GM23338 (cell line): ENCODE results near the gene TRIM27. TPM values are rescaled to one million over a fixed set of nuclear protein-coding genes. Genes with fewer than 3 reads are reported as not detected.

Experiments used
- ATAC-seq: fragments of 200-7000 bp; cut with Tn5 transposase; 3 replicates; pipeline ENCODE4 v1.9.1; 2020
- DNase-seq: peaks from one replicate; pipeline ENCODE4 v3.0.0-alpha.2; 2015; ENCODE audit warnings: low spot score
- H2AFZ ChIP-seq: fragments of 200-600 bp; sonication (generic); 2 replicates; pipeline ENCODE4 v1.8.0; 2016; ENCODE audit warnings: antibody characterized with exemption, mild to moderate bottlenecking, moderate library complexity
- H3F3A ChIP-seq: fragments of 200-600 bp; sonication (generic); replicated peaks from 2 replicates; pipeline ENCODE4 v1.8.0; 2017; ENCODE audit warnings: antibody characterized with exemption, mixed run types, low read depth
- H3K27ac ChIP-seq: fragments of 200-600 bp; sonication (generic); 2 replicates; pipeline ENCODE4 v1.6.1; 2016; ENCODE audit warnings: low read depth
- H3K27me3 ChIP-seq: fragments of 200-600 bp; sonication (generic); 2 replicates; pipeline ENCODE4 v1.8.0; 2016; ENCODE audit warnings: mild to moderate bottlenecking, mixed run types, moderate library complexity; ENCODE audit not compliant: insufficient read depth
- H3K36me3 ChIP-seq: fragments of 200-600 bp; sonication (generic); 2 replicates; pipeline ENCODE4 v1.8.0; 2016; ENCODE audit warnings: mild to moderate bottlenecking; ENCODE audit not compliant: insufficient read depth
- H3K4me1 ChIP-seq: fragments of 200-600 bp; sonication (generic); 2 replicates; pipeline ENCODE4 v1.8.0; 2016; ENCODE audit warnings: mild to moderate bottlenecking, moderate library complexity; ENCODE audit not compliant: insufficient read depth
- H3K4me2 ChIP-seq: fragments of 200-600 bp; sonication (generic); 2 replicates; pipeline ENCODE4 v1.7.1; 2017; ENCODE audit warnings: mixed run types
- H3K4me3 ChIP-seq: fragments of 200-600 bp; sonication (generic); 2 replicates; pipeline ENCODE4 v1.6.1; 2016; ENCODE audit warnings: mixed run types
- H3K79me2 ChIP-seq: fragments of 200-600 bp; sonication (generic); replicated peaks from 2 replicates; pipeline ENCODE4 v1.8.0; 2017; ENCODE audit warnings: mild to moderate bottlenecking; ENCODE audit not compliant: insufficient read depth
- H3K9me2 ChIP-seq: fragments of 200-600 bp; sonication (generic); 2 replicates; pipeline ENCODE4 v1.8.0; 2017; ENCODE audit not compliant: insufficient read depth
- H4K20me1 ChIP-seq: fragments of 200-600 bp; sonication (generic); replicated peaks from 2 replicates; pipeline ENCODE4 v1.8.0; 2017; ENCODE audit warnings: mild to moderate bottlenecking; ENCODE audit not compliant: insufficient read depth
- H3K27ac Mint-ChIP-seq: 2 replicates; pipeline ENCODE4 v1.8.0; 2020; ENCODE audit warnings: inconsistent platforms, mild to moderate bottlenecking, moderate library complexity, mixed read lengths
- H3K27me3 Mint-ChIP-seq: 3 replicates; pipeline ENCODE4 v1.8.0; 2022; ENCODE audit warnings: low read depth, mild to moderate bottlenecking, moderate library complexity, mixed read lengths, inconsistent platforms; ENCODE audit not compliant: insufficient read depth, poor library complexity
- H3K36me3 Mint-ChIP-seq: 3 replicates; pipeline ENCODE4 v1.8.0; 2021; ENCODE audit warnings: low read depth, mild to moderate bottlenecking, inconsistent platforms, moderate library complexity, mixed read lengths
- H3K4me1 Mint-ChIP-seq: 3 replicates; pipeline ENCODE4 v1.8.0; 2020; ENCODE audit warnings: mild to moderate bottlenecking, inconsistent platforms, mixed read lengths
- H3K4me3 Mint-ChIP-seq: 3 replicates; pipeline ENCODE4 v1.8.0; 2021; ENCODE audit warnings: moderate library complexity, mild to moderate bottlenecking, inconsistent platforms, mixed read lengths
- H3K9me3 Mint-ChIP-seq: 3 replicates; pipeline ENCODE4 v1.8.0; 2020; ENCODE audit warnings: moderate library complexity, mild to moderate bottlenecking, inconsistent platforms, mixed read lengths
- CREB1 ChIP-seq: fragments of 250-450 bp; sonication (Bioruptor Pico); IDR thresholded peaks from 2 replicates; pipeline ENCODE4 v1.5.0; 2020; ENCODE audit warnings: low read depth, mild to moderate bottlenecking, moderate library complexity
- ETS1 ChIP-seq: IDR thresholded peaks from 2 replicates; pipeline ENCODE4 v1.6.1; 2016; ENCODE audit warnings: antibody characterized with exemption
- EZH2 ChIP-seq: fragments of 200-600 bp; sonication (generic); IDR thresholded peaks from one replicate; pipeline ENCODE4 v1.8.0; 2017; ENCODE audit warnings: antibody characterized with exemption, mild to moderate bottlenecking, low read depth; ENCODE audit not compliant: unreplicated experiment
- EZH2phosphoT487 ChIP-seq: fragments of 200-600 bp; sonication (generic); IDR thresholded peaks from one replicate; pipeline ENCODE4 v1.8.1; 2018; ENCODE audit warnings: antibody characterized with exemption; ENCODE audit not compliant: unreplicated experiment
- JUNB ChIP-seq: IDR thresholded peaks from one replicate; pipeline ENCODE4 v1.6.1; 2016; ENCODE audit warnings: antibody characterized with exemption; ENCODE audit not compliant: unreplicated experiment
- NANOG ChIP-seq: IDR thresholded peaks from 2 replicates; pipeline ENCODE4 v1.6.1; 2016; ENCODE audit warnings: antibody characterized with exemption, borderline replicate concordance
- POLR2AphosphoS5 ChIP-seq: IDR thresholded peaks from 2 replicates; pipeline ENCODE4 v1.6.1; 2016; ENCODE audit warnings: antibody characterized with exemption, low read depth
- REST ChIP-seq: IDR thresholded peaks from one replicate; pipeline ENCODE4 v1.6.1; 2018; ENCODE audit warnings: antibody characterized with exemption; ENCODE audit not compliant: unreplicated experiment
- STAT1 ChIP-seq: IDR thresholded peaks from one replicate; pipeline ENCODE4 v1.6.1; 2016; ENCODE audit warnings: antibody characterized with exemption; ENCODE audit not compliant: unreplicated experiment
- ZNF114 ChIP-seq: fragments of 250-450 bp; sonication (Bioruptor Pico); IDR thresholded peaks from 2 replicates; pipeline ENCODE4 v1.5.0; 2020; ENCODE audit warnings: mild to moderate bottlenecking, moderate library complexity
- ZNF331 ChIP-seq: fragments of 250-450 bp; sonication (Bioruptor Pico); IDR thresholded peaks from 2 replicates; pipeline ENCODE4 v1.5.0; 2020; ENCODE audit warnings: low read depth, mild to moderate bottlenecking, moderate library complexity
- polyA plus RNA-seq: library from polyadenylated mRNA; unstranded; fragments of >200 nt; fragmentation: Nextera tagmentation; extraction: Ambion mirVana; gene quantifications from 2 replicates; pipeline ENCODE4 v1.2.1, GENCODE V29; 2016
- total RNA-seq: library from RNA; depleted of rRNA; stranded (reverse); fragments of >200 nt; shearing (Covaris generic); gene quantifications from 2 replicates; pipeline ENCODE4 v1.2.3, GENCODE V29; 2014
- TF ChIP-seq, protein P1 (sequence below): fragments of 250-450 bp; sonication (Bioruptor Pico); IDR thresholded peaks from 2 replicates; pipeline ENCODE4 v1.5.0; 2020; ENCODE audit warnings: mild to moderate bottlenecking, moderate library complexity
- TF ChIP-seq, protein P2 (sequence below), 2 experiments: fragments of 200-600 bp in 1 of 2; sonication (generic) in 1 of 2; conservative IDR thresholded peaks; 2 replicates each; pipeline versions ENCODE4 v1.5.1 to v1.6.1; 2016 to 2017; ENCODE audit warnings: antibody characterized with exemption in 2 of 2, low read depth in 2 of 2, mild to moderate bottlenecking in 2 of 2, moderate library complexity in 1 of 2

The TRIM27 gene
- total and polyA plus RNA-seq, 2 experiments from 2014 or later = 43.1 to 127 TPM

DNA sequence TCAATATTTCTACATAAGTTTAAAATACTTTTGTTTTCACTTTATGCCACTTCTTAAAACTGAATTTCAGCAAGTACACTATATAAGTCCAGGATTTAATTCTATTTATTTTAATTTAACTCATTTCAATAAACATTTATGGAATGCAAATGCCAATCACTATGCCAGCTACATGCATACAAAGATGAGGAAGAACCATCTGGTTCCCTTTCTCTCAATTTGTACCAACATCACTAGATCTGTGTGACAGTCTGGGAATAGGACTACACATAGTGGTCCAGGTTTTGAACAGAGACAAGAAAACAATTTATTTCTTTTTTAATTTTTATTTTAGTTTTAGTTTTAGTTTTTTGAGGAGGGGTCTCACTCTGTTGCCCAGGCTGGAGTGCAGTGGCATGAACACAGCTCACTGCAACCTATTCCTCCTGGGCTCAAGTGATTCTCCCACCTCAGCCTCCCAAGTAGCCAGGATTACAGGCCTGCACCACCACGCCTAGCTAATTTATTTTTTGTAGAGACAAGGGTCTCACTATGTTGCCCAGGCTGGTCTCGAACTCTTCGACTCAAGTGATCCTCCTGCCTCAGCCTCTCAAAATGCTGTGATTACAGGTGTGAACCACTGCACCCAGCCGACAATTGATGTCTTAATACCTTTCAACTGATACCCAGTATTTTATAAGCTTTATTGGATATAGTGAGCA lies 35.8 kb downstream of the TRIM27 start:
- Histone ChIP-seq H3K4me3 (no peak overlapping the region), H2AFZ (no peak overlapping the region), H3F3A (0 out of 2 replicates have a peak, but pooled peaks cover 3% of the 10 kb centered on the region), H3K79me2 (no peaks in the 10 kb centered on the region), H3K4me2 (no peak overlapping the region), H3K9me2 (no peaks in the 10 kb centered on the region), H3K4me1 (no peaks in the 10 kb centered on the region), H4K20me1 (no peaks in the 10 kb centered on the region), H3K27ac (no peak overlapping the region), H3K36me3 (no peaks in the 10 kb centered on the region), H3K27me3 (no peaks in the 10 kb centered on the region)
- Mint-ChIP-seq H3K27ac (no peak overlapping the region), H3K9me3 (peaks cover 16% of the 10 kb centered on the region), H3K4me3 (no peak overlapping the region), H3K36me3 (peaks cover 11% of the 10 kb centered on the region; the same call in 2 of the 3 replicates), H3K27me3 (peaks cover 8% of the 10 kb centered on the region), H3K4me1 (no peaks in the 10 kb centered on the region)
- DNase-seq = no peak
- no peak for ATAC-seq
- TF ChIP-seq EZH2phosphoT487 = no peak
- TF ChIP-seq, protein P1, sequence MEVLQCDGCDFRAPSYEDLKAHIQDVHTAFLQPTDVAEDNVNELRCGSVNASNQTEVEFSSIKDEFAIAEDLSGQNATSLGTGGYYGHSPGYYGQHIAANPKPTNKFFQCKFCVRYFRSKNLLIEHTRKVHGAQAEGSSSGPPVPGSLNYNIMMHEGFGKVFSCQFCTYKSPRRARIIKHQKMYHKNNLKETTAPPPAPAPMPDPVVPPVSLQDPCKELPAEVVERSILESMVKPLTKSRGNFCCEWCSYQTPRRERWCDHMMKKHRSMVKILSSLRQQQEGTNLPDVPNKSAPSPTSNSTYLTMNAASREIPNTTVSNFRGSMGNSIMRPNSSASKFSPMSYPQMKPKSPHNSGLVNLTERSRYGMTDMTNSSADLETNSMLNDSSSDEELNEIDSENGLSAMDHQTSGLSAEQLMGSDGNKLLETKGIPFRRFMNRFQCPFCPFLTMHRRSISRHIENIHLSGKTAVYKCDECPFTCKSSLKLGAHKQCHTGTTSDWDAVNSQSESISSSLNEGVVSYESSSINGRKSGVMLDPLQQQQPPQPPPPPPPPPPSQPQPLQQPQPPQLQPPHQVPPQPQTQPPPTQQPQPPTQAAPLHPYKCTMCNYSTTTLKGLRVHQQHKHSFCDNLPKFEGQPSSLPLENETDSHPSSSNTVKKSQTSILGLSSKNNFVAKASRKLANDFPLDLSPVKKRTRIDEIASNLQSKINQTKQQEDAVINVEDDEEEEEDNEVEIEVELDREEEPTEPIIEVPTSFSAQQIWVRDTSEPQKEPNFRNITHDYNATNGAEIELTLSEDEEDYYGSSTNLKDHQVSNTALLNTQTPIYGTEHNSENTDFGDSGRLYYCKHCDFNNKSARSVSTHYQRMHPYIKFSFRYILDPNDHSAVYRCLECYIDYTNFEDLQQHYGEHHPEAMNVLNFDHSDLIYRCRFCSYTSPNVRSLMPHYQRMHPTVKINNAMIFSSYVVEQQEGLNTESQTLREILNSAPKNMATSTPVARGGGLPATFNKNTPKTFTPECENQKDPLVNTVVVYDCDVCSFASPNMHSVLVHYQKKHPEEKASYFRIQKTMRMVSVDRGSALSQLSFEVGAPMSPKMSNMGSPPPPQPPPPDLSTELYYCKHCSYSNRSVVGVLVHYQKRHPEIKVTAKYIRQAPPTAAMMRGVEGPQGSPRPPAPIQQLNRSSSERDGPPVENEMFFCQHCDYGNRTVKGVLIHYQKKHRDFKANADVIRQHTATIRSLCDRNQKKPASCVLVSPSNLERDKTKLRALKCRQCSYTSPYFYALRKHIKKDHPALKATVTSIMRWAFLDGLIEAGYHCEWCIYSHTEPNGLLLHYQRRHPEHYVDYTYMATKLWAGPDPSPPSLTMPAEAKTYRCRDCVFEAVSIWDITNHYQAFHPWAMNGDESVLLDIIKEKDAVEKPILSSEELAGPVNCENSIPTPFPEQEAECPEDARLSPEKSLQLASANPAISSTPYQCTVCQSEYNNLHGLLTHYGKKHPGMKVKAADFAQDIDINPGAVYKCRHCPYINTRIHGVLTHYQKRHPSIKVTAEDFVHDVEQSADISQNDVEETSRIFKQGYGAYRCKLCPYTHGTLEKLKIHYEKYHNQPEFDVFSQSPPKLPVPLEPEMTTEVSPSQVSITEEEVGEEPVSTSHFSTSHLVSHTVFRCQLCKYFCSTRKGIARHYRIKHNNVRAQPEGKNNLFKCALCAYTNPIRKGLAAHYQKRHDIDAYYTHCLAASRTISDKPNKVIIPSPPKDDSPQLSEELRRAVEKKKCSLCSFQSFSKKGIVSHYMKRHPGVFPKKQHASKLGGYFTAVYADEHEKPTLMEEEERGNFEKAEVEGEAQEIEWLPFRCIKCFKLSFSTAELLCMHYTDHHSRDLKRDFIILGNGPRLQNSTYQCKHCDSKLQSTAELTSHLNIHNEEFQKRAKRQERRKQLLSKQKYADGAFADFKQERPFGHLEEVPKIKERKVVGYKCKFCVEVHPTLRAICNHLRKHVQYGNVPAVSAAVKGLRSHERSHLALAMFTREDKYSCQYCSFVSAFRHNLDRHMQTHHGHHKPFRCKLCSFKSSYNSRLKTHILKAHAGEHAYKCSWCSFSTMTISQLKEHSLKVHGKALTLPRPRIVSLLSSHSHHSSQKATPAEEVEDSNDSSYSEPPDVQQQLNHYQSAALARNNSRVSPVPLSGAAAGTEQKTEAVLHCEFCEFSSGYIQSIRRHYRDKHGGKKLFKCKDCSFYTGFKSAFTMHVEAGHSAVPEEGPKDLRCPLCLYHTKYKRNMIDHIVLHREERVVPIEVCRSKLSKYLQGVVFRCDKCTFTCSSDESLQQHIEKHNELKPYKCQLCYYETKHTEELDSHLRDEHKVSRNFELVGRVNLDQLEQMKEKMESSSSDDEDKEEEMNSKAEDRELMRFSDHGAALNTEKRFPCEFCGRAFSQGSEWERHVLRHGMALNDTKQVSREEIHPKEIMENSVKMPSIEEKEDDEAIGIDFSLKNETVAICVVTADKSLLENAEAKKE (CRISPR knock-in tag) = no peak
- TF ChIP-seq ZNF331 (CRISPR knock-in tag) = no peak
- TF ChIP-seq EZH2 = no peak
- TF ChIP-seq ZNF114 = no peak
- TF ChIP-seq REST = no peak
- TF ChIP-seq NANOG = no peak
- TF ChIP-seq ETS1 = no peak
- no peak for TF ChIP-seq JUNB
- TF ChIP-seq POLR2AphosphoS5 = no peak
- TF ChIP-seq, protein P2, sequence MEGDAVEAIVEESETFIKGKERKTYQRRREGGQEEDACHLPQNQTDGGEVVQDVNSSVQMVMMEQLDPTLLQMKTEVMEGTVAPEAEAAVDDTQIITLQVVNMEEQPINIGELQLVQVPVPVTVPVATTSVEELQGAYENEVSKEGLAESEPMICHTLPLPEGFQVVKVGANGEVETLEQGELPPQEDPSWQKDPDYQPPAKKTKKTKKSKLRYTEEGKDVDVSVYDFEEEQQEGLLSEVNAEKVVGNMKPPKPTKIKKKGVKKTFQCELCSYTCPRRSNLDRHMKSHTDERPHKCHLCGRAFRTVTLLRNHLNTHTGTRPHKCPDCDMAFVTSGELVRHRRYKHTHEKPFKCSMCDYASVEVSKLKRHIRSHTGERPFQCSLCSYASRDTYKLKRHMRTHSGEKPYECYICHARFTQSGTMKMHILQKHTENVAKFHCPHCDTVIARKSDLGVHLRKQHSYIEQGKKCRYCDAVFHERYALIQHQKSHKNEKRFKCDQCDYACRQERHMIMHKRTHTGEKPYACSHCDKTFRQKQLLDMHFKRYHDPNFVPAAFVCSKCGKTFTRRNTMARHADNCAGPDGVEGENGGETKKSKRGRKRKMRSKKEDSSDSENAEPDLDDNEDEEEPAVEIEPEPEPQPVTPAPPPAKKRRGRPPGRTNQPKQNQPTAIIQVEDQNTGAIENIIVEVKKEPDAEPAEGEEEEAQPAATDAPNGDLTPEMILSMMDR (conservative IDR thresholded peaks at IDR 0.05; ENCODE audit: low read depth in 2 of 2) = no peak
- TF ChIP-seq CREB1 = no peak
- no peak for TF ChIP-seq STAT1
